Neural crest cell (in vitro differentiated cells): ENCODE results near the gene PIP4K2A. TPM values are rescaled to one million over a fixed set of nuclear protein-coding genes. Genes with fewer than 3 reads are reported as not detected.
A peak's percentile ranks its signal among the peaks of the same experiment; 100 is the strongest.

Experiments
- DNase-seq: peaks from one replicate; pipeline ENCODE4 v3.0.0; 2021; ENCODE audit warnings: low read depth, mixed read lengths, low spot score
- H3K27ac Mint-ChIP-seq: one replicate; pipeline ENCODE4 v1.8.0; 2021; ENCODE audit warnings: mild to moderate bottlenecking, mixed read lengths; ENCODE audit not compliant: unreplicated experiment
- H3K27me3 Mint-ChIP-seq: 2 replicates; pipeline ENCODE4 v1.8.0; 2021; ENCODE audit warnings: low read depth, mild to moderate bottlenecking, mixed read lengths
- H3K36me3 Mint-ChIP-seq: 2 replicates; pipeline ENCODE4 v1.8.0; 2021; ENCODE audit warnings: low read depth, mild to moderate bottlenecking, mixed read lengths
- H3K4me1 Mint-ChIP-seq: 2 replicates; pipeline ENCODE4 v1.8.0; 2021; ENCODE audit warnings: mixed read lengths
- H3K4me3 Mint-ChIP-seq: one replicate; pipeline ENCODE4 v1.8.0; 2021; ENCODE audit warnings: mild to moderate bottlenecking, mixed read lengths
- H3K9me3 Mint-ChIP-seq: 2 replicates; pipeline ENCODE4 v1.8.0; 2021; ENCODE audit warnings: mixed read lengths
- total RNA-seq: library from RNA; stranded (reverse); gene quantifications from 2 replicates; pipeline ENCODE4 v1.2.1, GENCODE V29; 2021
- TF ChIP-seq, protein P1 (sequence below): fragments of 200-600 bp; sonication (generic); conservative IDR thresholded peaks from 2 replicates; pipeline ENCODE4 v1.5.0; 2021; ENCODE audit warnings: antibody characterized with exemption, mild to moderate bottlenecking

Gene PIP4K2A
- total RNA-seq, 1 donor from 2014 or later: 28.7 TPM

GRCh38 chr10:22666287-22667092 lies 47.9 kb downstream of the PIP4K2A start:
- no peak for DNase-seq
- TF ChIP-seq, protein P1, sequence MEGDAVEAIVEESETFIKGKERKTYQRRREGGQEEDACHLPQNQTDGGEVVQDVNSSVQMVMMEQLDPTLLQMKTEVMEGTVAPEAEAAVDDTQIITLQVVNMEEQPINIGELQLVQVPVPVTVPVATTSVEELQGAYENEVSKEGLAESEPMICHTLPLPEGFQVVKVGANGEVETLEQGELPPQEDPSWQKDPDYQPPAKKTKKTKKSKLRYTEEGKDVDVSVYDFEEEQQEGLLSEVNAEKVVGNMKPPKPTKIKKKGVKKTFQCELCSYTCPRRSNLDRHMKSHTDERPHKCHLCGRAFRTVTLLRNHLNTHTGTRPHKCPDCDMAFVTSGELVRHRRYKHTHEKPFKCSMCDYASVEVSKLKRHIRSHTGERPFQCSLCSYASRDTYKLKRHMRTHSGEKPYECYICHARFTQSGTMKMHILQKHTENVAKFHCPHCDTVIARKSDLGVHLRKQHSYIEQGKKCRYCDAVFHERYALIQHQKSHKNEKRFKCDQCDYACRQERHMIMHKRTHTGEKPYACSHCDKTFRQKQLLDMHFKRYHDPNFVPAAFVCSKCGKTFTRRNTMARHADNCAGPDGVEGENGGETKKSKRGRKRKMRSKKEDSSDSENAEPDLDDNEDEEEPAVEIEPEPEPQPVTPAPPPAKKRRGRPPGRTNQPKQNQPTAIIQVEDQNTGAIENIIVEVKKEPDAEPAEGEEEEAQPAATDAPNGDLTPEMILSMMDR: no peak
- Mint-ChIP-seq H3K4me1 (peaks cover 33% of the 10 kb centered on the region), H3K27me3 (no peaks in the 10 kb centered on the region), H3K27ac (no peak overlapping the region), H3K9me3 (no peaks in the 10 kb centered on the region), H3K4me3 (no peak overlapping the region), H3K36me3 (no peaks in the 10 kb centered on the region)

- Mint-ChIP-seq H3K27me3 (no peaks in the 10 kb centered on the region), H3K9me3 (no peaks in the 10 kb centered on the region), H3K36me3 (no peaks in the 10 kb centered on the region), H3K4me1 (peaks cover 29% of the 10 kb centered on the region), H3K27ac (no peak overlapping the region), H3K4me3 (no peak overlapping the region)
- TF ChIP-seq, protein P1: no peak
- DNase-seq: no peak
Measured at GRCh38 chr10:22665329-22665728, 49.0 kb downstream of the PIP4K2A start.

DNA sequence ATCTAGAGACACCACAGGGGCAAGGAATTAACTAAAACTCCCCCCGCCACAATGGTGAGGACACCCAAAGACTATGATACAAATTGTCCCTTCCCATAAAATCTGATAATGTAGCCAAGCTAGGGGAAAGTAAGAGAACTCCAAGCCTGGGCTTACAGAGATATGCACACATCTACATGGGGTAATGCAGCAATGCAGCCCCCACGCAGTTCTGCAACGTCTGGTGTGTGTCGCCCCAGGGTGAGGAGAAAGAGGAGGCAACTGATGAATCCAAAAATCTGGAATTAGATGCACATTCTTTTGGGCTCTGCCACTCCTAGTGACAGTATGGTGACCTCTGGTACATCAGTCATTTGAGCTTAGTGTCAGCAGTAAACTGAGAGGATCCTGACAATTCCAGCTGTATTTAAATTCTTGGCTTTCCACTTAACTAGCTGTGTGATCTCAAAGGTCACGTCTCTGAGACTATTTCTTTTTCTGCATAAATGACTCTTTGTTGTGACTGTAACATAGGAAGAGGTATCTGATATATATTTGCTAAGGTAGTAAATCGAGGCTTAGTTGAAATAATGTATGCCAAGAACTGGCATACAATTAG lies 51.5 kb downstream of the PIP4K2A start:
- TF ChIP-seq, protein P1: no peak
- Mint-ChIP-seq H3K9me3 (no peaks in the 10 kb centered on the region), H3K4me1 (peaks cover 27% of the 10 kb centered on the region), H3K36me3 (no peaks in the 10 kb centered on the region), H3K27me3 (no peaks in the 10 kb centered on the region), H3K4me3 (no peak overlapping the region), H3K27ac (peak overlapping the region; percentile 19)
- no peak for DNase-seq

- H3K27ac Mint-ChIP-seq: no peak overlapping the region
- H3K4me3 Mint-ChIP-seq: no peak overlapping the region
- H3K36me3 Mint-ChIP-seq: no peaks in the 10 kb centered on the region
- DNase-seq: no peak
- H3K9me3 Mint-ChIP-seq: no peaks in the 10 kb centered on the region
- peaks cover 22% of the 10 kb centered on the region for H3K4me1 Mint-ChIP-seq
- no peaks in the 10 kb centered on the region for H3K27me3 Mint-ChIP-seq
- TF ChIP-seq, protein P1: no peak
Measured at GRCh38 chr10:22659866-22660265, 54.5 kb downstream of the PIP4K2A start.

GRCh38 chr10:22658745-22659410 lies 55.5 kb downstream of the PIP4K2A start:
- no peak overlapping the region for H3K27ac Mint-ChIP-seq

More at GRCh38 chr10:22658745-22659410, 55.5 kb downstream of the PIP4K2A start:
- Mint-ChIP-seq H3K4me1 (peaks cover 28% of the 10 kb centered on the region), H3K36me3 (no peaks in the 10 kb centered on the region), H3K4me3 (no peak overlapping the region), H3K9me3 (no peaks in the 10 kb centered on the region), H3K27me3 (no peaks in the 10 kb centered on the region)
- DNase-seq: no peak
- TF ChIP-seq, protein P1: no peak
